RWPE2 (cell line): Measurements from ENCODE around the gene PSENEN.
A peak's percentile ranks its signal among the peaks of the same experiment; 100 is the strongest.

ENCODE experiments used
- ATAC-seq: fragments of 200-7000 bp; cut with Tn5 transposase; 3 replicates; pipeline ENCODE4 v1.9.1; 2021; ENCODE audit warnings: low read depth
- DNase-seq: peaks from one replicate; pipeline ENCODE4 v3.0.0-alpha.2; 2020; ENCODE audit warnings: low spot score
- H3K27ac ChIP-seq: fragments of 450-650 bp; 2 replicates; pipeline ENCODE4 v1.5.1; 2017; ENCODE audit warnings: mild to moderate bottlenecking; ENCODE audit not compliant: poor library complexity, severe bottlenecking
- H3K27me3 ChIP-seq: fragments of 250-450 bp; sonication (Bioruptor Pico); 2 replicates; pipeline ENCODE4 v1.5.1; 2021; ENCODE audit warnings: mild to moderate bottlenecking, moderate library complexity; ENCODE audit not compliant: insufficient read depth, poor library complexity, severe bottlenecking
- H3K36me3 ChIP-seq: fragments of 250-450 bp; sonication (Bioruptor Pico); 2 replicates; pipeline ENCODE4 v1.5.1; 2020; ENCODE audit warnings: low read depth, mild to moderate bottlenecking, moderate library complexity
- H3K4me1 ChIP-seq: fragments of 250-450 bp; sonication (Bioruptor Pico); 2 replicates; pipeline ENCODE4 v1.5.1; 2021; ENCODE audit warnings: mild to moderate bottlenecking, moderate library complexity; ENCODE audit not compliant: insufficient read depth, poor library complexity, severe bottlenecking
- H3K4me3 ChIP-seq: fragments of 250-450 bp; sonication (Bioruptor Pico); 2 replicates; pipeline ENCODE4 v1.5.1; 2021; ENCODE audit warnings: mild to moderate bottlenecking, moderate library complexity; ENCODE audit not compliant: severe bottlenecking
- H3K9me3 ChIP-seq: fragments of 250-450 bp; sonication (Bioruptor Pico); 2 replicates; pipeline ENCODE4 v1.5.1; 2021; ENCODE audit warnings: mild to moderate bottlenecking, moderate library complexity; ENCODE audit not compliant: severe bottlenecking
- TF ChIP-seq, protein P1 (sequence below): fragments of 450-650 bp; IDR thresholded peaks from one replicate; pipeline ENCODE4 v1.5.1; 2017; ENCODE audit warnings: mild to moderate bottlenecking, moderate library complexity; ENCODE audit not compliant: poor library complexity, severe bottlenecking

The PSENEN gene

DNA sequence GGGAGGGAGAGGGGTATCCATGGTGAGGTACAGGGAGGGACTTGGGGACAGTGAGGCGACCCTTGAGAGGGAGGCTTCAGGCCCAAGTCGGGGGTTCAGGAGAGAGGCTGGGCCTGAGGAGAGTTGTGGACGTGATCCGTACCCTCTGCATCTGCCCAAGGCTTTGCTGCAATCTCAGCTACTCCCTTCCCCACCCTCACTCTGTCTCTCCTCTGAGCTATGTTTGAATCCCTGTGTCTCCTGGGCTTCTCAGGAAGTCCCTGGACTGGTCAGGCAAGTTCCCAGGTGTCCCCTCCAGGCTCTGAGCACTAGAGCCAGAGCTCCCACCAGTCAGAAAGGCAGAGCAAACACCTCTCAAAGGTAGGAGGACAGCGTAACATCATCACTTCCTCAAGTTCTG is 4.7 kb downstream of the PSENEN start:
- DNase-seq (peak; percentile 41), ATAC-seq (no peak)
- Histone ChIP-seq H3K27ac (no peak overlapping the region), H3K4me3 (no peak overlapping the region), H3K36me3 (no peaks in the 10 kb centered on the region), H3K27me3 (no peaks in the 10 kb centered on the region), H3K9me3 (no peaks in the 10 kb centered on the region), H3K4me1 (no peaks in the 10 kb centered on the region)
- TF ChIP-seq, protein P1, sequence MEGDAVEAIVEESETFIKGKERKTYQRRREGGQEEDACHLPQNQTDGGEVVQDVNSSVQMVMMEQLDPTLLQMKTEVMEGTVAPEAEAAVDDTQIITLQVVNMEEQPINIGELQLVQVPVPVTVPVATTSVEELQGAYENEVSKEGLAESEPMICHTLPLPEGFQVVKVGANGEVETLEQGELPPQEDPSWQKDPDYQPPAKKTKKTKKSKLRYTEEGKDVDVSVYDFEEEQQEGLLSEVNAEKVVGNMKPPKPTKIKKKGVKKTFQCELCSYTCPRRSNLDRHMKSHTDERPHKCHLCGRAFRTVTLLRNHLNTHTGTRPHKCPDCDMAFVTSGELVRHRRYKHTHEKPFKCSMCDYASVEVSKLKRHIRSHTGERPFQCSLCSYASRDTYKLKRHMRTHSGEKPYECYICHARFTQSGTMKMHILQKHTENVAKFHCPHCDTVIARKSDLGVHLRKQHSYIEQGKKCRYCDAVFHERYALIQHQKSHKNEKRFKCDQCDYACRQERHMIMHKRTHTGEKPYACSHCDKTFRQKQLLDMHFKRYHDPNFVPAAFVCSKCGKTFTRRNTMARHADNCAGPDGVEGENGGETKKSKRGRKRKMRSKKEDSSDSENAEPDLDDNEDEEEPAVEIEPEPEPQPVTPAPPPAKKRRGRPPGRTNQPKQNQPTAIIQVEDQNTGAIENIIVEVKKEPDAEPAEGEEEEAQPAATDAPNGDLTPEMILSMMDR = no peak

DNA sequence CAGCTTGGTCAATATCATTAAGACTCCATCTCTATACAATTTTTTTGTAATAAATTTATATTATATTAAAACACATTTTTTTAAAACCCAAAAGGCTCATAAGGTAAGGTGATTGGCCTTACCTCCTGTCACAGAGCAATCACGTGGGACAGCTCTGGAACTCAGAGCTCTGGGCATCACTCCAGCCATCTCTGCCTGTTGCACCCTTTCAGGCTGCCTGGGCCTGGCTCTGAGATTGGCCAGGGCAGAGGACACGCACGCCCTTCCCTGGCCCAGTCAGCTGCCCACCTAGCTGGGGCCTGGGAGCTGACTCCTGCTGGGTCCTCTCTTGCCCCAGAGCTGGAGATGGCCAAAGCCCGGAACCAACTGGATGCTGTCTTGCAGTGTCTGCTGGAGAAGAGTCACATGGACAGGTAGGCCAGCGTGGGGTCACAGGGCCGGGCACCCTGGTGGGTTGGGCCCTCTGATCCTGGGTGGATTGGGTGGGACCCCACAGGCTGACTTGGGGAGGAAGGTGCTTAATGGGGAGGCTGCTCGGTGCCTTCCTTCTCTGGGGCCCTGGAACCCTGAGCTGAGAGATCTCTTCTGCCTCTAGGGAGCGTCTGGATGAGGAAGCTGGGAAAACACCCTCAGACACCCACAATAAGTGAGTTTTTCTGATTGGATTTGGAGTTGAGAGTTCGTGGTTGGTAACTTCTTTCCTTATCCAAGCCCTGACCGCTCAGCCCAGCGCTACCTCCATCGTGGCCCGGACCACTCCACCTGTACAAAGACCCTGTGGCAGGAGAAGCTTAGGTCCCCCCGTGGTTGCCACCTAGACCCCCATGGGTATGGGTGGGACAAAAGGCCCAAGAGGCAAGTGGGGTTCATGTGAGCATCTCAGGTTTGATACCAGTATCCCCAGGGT is 6.6 kb downstream of the PSENEN start:
- TF ChIP-seq, protein P1 = no peak
- Histone ChIP-seq H3K36me3 (no peaks in the 10 kb centered on the region), H3K9me3 (no peaks in the 10 kb centered on the region), H3K4me1 (no peaks in the 10 kb centered on the region), H3K27me3 (no peaks in the 10 kb centered on the region), H3K27ac (no peak overlapping the region), H3K4me3 (no peak overlapping the region)
- ATAC-seq (no peak), DNase-seq (peak; percentile 55)

DNA sequence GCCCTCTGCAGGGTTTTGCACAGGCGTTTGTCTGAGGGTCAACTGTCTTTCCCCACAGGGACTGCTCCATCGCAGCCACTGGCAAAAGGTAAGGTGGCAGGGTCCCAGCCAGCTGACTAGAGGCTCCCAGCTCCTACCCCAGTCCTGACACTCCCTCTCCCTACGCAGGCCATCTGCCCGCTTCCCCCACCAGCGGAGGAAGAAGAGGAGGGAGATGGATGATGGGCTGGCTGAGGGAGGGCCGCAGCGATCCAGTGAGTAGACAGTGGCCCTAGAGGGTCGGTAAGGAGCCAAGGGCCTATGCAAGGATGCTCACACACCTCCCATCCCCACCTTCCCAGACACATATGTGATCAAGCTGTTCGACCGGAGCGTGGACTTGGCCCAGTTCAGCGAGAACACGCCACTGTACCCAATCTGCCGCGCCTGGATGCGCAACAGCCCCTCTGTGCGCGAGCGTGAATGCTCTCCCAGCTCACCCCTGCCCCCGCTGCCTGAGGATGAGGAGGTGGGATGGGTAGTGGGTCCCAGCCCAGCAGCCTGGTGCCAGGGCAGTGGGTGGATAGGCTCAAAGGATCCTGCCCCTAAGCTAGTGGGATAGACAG is 7.4 kb downstream of the PSENEN start:
- Histone ChIP-seq H3K4me1 (no peaks in the 10 kb centered on the region), H3K9me3 (no peaks in the 10 kb centered on the region), H3K27ac (no peak overlapping the region), H3K27me3 (no peaks in the 10 kb centered on the region), H3K4me3 (no peak overlapping the region), H3K36me3 (no peaks in the 10 kb centered on the region)
- peak; percentile 42 for DNase-seq
- no peak for ATAC-seq
- TF ChIP-seq, protein P1 = no peak

DNA sequence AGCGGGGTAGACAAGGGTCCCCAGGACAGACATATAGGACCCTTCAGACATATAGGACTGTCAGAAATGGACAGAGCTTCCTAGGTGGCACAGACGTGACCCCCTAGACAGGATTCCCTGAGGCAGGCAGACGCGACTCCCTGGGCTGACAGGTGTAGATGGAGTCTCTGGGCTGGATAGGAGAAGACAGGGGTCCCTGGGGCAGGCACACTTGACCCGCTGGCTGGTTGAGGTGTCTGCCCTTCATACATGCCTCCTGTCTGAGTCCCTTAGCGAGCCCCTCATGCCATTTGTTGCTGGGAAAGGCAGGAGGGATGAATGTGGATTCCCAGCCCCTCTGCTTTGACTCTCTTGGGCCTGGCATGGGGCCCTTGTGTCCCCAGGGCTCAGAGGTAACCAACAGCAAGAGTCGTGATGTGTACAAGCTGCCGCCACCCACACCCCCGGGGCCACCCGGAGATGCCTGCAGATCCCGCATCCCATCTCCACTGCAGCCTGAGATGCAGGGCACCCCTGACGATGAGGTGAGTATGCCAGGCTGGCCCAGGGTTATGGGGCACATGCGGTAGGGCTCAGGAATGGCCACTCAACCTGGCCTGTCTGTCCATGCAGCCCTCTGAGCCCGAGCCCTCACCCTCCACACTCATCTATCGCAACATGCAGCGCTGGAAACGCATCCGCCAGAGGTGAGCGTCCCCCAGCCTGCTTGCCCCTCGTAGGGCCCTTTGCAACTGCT is 8.4 kb downstream of the PSENEN start:
- DNase-seq (peak; percentile 45), ATAC-seq (no peak)
- Histone ChIP-seq H3K4me3 (no peak overlapping the region), H3K27me3 (no peaks in the 10 kb centered on the region), H3K9me3 (no peaks in the 10 kb centered on the region), H3K36me3 (no peaks in the 10 kb centered on the region), H3K27ac (no peak overlapping the region), H3K4me1 (no peaks in the 10 kb centered on the region)
- TF ChIP-seq, protein P1 = no peak
